ENCODE measurements around the gene GPR78. TPM values are rescaled to one million over a fixed set of nuclear protein-coding genes. Genes with fewer than 3 reads are reported as not detected.

GPR78 gene
- polyA plus RNA-seq, 4 donors: 0.32 to 1.8 (median 1.1) TPM

DNA sequence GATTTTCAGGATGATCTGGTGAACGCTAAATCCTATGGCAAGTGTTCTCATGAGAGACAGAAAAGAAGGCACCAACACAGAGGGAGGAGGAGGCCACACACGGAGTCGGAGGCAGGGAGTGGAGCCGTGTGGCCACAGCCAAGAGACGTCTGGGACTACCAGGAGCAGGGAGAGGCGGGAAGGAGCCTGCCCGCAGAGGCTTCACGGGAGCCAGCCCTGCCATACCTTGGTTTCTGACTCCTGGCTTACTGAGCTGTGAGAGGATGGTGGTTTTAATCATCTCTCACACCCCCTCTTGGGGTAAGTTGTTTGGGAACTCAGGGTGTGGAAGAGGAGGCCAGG, 33.5 kb upstream of the GPR78 start:
- no peak for DNase-seq (ENCODE audit: low read depth in 4 of 4, low spot score in 2 of 4)

DNA sequence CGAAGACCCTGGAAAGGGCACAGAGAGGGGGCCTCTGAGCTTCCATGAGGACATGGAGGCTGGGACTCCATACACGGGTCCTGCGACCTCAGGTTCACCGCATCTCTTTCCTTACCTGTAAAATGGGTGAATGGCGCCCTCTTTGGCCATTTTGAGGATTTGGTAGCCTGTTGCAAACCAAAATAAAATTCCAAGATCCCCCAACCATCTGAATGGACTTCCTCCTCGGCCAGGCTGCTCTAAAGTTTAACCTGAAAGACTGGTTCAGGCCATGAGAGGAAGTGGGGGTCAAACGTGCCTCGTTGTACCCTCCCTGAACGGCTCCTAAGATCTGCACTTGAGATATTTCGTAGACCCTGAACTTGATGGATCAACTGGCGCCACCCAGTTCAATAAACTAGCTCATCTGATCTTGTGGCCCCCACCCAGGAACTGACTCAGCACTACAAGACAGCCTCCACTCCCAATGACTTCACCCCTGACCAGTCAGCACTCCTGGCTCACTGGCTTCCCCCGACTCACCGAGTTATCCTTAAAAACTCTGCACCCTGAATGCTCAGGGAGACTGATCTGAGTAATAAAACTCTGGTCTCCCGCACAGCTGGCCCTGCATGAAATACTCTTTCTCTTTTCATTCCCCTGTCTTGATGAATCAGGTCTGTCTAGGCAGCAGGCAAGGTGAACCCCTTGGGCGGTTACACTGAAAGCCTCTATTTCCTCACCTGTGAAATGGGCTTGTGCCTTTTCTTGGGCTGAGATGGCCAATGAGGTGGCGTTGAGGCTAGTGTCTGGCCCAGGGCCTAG, 32.9 kb upstream of the GPR78 start:
- DNase-seq (ENCODE audit: low read depth in 4 of 4, low spot score in 2 of 4): no peak

DNA sequence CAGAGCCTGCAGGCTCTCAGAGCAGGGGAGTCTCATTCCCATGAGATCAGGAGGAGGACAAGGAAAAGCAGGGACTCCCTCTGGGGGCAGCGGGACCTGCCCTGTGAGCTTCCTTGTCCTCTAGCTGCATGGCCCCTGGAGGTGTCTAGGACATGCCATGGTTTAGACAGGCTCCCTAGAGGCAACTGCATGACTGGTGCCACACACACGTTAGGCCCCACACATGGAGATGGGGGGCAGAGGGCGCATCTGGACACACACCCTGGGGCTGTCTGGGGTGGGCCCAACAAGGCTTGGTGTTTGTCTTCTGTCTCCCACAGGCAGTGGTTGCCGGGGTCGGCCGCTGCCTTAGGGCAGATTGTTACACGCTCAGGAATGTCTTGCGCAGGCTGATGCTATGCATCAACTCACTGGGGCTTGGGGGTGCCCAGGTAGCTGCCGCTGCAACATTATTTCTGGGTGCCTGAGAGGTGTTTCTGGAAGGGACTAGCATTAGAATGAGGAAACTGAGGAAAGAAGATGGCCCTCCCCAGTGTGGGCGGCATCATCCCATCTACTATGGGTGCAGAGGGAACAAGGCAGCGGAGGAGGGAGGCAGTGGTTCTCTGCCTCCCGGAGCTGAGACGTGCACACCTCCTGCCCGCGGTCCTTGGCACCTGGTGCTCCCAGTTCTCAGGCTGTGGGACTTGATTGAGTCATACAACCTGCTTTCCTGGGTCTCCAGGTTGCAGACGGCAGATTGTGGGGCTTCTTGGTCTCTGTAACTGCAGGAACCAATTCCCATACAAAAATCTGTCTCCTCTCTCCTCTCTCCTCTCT, 32.1 kb upstream of the GPR78 start:
- no peak for DNase-seq (ENCODE audit: low read depth in 4 of 4, low spot score in 2 of 4)

- DNase-seq (ENCODE audit: low read depth in 4 of 4, low spot score in 2 of 4): no peak
Measured at GRCh38 chr4:8548731-8549351, 31.4 kb upstream of the GPR78 start.

GRCh38 chr4:8549352-8549931, 30.8 kb upstream of the GPR78 start:
- no peak for DNase-seq (ENCODE audit: low read depth in 4 of 4, low spot score in 2 of 4)

- DNase-seq (ENCODE audit: low read depth in 4 of 4, low spot score in 2 of 4): no peak
Measured at GRCh38 chr4:8550691-8551090, 29.5 kb upstream of the GPR78 start.

DNA sequence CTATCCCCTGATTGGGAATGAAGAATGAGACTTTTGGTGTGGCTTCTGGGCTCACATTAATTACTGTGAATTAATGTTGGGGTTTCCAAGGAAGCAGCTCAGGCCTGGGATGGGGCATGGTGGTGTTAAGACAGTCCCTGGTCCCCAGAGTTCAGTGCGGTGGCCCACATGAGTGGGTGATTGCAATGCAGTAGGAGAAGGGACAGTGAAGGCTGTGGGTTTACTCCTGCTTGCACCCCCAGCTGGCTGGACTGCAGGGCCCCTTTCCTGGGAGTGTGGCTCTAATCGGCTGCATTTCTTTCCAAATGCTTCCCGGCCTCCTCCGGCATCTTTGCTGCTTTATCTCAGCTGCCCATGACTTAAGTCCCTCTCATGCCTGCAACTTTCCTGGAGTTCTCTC, 28.2 kb upstream of the GPR78 start:
- DNase-seq (ENCODE audit: low read depth in 4 of 4, low spot score in 2 of 4): no peak

- no peak for DNase-seq (ENCODE audit: low read depth in 4 of 4, low spot score in 2 of 4)
Measured at GRCh38 chr4:8552581-8553205, 27.5 kb upstream of the GPR78 start.

DNA sequence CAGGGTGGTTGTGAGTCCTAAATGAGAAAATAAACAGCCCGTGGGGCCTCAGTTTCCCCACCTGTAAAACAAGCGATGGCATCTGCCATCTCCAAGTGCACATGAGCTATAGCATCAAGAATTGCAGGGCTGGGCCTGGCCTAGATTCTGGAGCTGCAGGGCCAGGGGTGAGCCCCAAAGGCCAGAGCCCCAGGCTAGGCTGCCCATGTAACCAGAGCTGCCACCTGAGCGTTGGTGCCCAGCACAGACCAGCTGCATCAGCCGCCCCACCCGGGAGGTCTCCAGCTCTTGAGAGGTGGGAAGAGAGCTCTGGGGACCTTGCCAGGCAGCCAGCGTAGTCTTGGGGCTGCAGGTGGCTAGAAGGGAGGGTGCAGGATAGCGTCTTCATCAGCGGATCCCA, 27.0 kb upstream of the GPR78 start:
- no peak for DNase-seq (ENCODE audit: low read depth in 4 of 4, low spot score in 2 of 4)

DNA sequence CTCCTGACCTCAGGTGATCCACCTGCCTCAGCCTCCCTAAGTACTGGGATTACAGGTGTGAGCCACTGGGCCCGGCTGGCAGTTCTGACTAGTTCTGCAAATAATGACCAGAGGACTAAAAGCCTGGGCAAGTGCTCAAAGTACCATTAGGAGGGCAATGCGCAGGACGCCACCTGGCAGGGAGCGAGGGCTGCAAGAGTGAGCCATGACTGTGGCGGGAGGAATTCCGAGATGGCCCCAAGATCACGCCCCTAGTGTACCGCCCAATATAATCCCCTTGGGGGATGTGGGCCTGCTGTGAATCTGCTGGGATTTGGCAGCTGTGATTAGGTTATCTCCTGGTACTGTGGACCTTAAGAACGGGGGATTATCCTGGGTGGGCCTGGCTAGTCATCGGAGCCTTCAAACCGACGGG, 26.2 kb upstream of the GPR78 start:
- DNase-seq (ENCODE audit: low read depth in 4 of 4, low spot score in 2 of 4): no peak

DNA sequence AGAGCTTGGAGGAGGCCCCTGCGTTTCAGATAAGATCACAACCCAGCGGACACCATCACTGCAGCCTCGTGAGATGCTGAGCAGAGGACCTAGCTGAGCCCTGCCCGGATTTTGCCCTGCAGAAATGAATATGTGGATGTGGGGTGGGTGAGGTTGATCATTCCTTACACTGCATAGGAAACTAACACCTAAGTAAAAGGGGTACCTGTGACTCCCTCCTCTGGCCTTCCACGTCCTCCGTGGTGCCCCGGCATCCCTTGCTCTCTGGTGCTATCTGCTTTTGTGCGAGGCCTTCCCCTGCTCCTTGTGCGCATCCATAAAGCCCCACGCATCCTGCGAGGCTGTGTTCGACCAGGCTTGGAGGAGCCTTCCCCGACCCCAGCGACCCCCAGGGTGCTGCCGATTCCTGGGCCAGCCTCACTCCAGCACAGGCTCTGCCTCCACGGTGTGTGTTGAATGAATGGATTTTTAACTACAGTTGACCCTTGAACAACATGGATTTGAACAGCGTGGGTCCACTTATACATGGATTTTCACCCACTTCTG, 25.6 kb upstream of the GPR78 start:
- no peak for DNase-seq (ENCODE audit: low read depth in 4 of 4, low spot score in 2 of 4)

- no peak for DNase-seq (ENCODE audit: low read depth in 4 of 4, low spot score in 2 of 4)
Measured at GRCh38 chr4:8555716-8556115, 24.5 kb upstream of the GPR78 start.

DNA sequence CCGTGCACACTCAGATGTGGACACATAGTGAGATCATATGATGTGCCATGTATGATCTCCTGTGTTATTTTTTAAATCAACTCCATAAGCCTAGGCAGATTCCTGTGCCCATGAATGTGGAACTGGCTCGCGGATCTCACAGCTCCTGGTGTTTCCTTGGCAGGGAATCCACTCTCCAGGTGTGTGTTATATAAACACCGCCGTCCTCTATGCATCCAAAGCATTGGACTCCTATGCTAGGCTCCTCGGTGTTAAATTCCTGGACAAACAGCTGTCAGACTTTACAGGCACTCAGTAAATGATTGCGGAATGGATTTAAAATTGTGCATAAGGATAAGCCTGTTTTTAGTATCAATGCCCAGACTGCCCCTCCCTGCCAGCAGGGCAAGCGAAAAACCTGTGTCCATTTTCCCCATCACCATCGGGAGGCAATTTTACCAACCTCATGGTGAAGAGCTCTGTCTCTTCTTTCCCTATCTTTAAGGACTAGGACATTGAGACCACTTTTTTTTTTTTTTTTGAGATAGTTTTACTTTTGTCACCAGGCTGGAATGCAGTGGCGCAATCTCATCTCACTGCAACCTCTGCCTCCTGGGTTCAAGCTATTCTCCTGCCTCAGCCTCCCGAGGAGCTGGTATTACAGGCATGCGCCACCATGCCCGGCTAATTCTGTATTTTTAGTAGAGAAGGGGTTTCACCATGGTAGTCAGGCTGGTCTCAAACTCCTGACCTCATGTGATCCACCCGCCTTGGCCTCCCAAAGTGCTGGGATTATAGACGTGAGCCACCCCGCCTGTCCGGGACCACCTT, 23.6 kb upstream of the GPR78 start:
- DNase-seq (ENCODE audit: low read depth in 4 of 4, low spot score in 2 of 4): no peak

GRCh38 chr4:8557151-8558076, 22.8 kb upstream of the GPR78 start:
- no peak for DNase-seq (ENCODE audit: low read depth in 4 of 4, low spot score in 2 of 4)

GRCh38 chr4:8558080-8558960, 21.9 kb upstream of the GPR78 start:
- no peak for DNase-seq (ENCODE audit: low read depth in 4 of 4, low spot score in 2 of 4)

DNA sequence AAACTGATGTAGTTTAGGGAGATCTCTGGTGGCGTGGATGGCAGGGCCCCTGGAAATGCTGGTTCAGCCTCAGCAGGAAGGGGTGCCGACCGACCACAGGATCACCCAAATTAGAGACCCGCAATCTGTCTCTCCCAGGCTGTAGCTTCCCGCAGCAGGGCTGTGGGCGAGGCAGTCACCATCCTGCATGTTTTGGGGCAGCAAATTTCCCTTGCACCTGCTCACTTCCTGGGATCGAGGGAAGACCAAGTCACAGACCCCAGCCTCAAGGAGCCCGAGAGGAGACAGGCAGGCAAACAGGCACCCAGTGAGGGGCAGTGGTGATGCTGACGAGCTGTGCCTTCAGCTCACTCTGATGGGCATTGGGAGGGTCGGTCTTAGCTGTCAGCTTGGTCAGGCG, 21.2 kb upstream of the GPR78 start:
- DNase-seq (ENCODE audit: low read depth in 4 of 4, low spot score in 2 of 4): no peak

- DNase-seq (ENCODE audit: low read depth in 4 of 4, low spot score in 2 of 4): no peak
Measured at GRCh38 chr4:8559524-8560264, 20.5 kb upstream of the GPR78 start.
